ENCODE data around the gene ALDH7A1.
A peak's percentile ranks its signal among the peaks of the same experiment; 100 is the strongest.

Gene ALDH7A1

GRCh38 chr5:126503602-126504104 is 91.4 kb downstream of the ALDH7A1 start:
- no peaks in the 10 kb centered on the region for H3K27me3 ChIP-seq (ENCODE audit: insufficient read depth, low read depth)
- no peak overlapping the region for H2AFZ ChIP-seq (ENCODE audit: low read depth)
- H3K4me2 ChIP-seq, result no peak overlapping the region
- no peaks in the 10 kb centered on the region for H4K20me1 ChIP-seq (ENCODE audit: insufficient read depth)
- TF ChIP-seq CTCF (conservative IDR thresholded peaks at IDR 0.05; ENCODE audit: low read depth, low read length), result no peak
- peaks cover 31% of the 10 kb centered on the region for H3K4me1 ChIP-seq (ENCODE audit: low read depth, poor library complexity, severe bottlenecking)
- H3K27ac ChIP-seq, result no peak overlapping the region
- no peak overlapping the region for H3K4me3 ChIP-seq (IDR thresholded peaks at IDR 0.05; ENCODE audit: insufficient read depth, low read depth, low read length)
- no peaks in the 10 kb centered on the region for H3K36me3 ChIP-seq (ENCODE audit: insufficient read depth)
- no peak overlapping the region for H3K9ac ChIP-seq
- no peaks in the 10 kb centered on the region for H3K79me2 ChIP-seq (ENCODE audit: insufficient read depth, low read depth)

GRCh38 chr5:126501448-126501847 is 93.6 kb downstream of the ALDH7A1 start:
- Histone ChIP-seq H3K79me2 (ENCODE audit: insufficient read depth, low read depth) (no peaks in the 10 kb centered on the region), H3K27ac (no peak overlapping the region), H2AFZ (ENCODE audit: low read depth) (no peak overlapping the region), H4K20me1 (ENCODE audit: insufficient read depth) (no peaks in the 10 kb centered on the region), H3K27me3 (ENCODE audit: insufficient read depth, low read depth) (no peaks in the 10 kb centered on the region), H3K36me3 (ENCODE audit: insufficient read depth) (no peaks in the 10 kb centered on the region), H3K9ac (no peak overlapping the region), H3K4me1 (ENCODE audit: low read depth, poor library complexity, severe bottlenecking) (peaks cover 12% of the 10 kb centered on the region), H3K4me2 (no peak overlapping the region), H3K4me3 (IDR thresholded peaks at IDR 0.05; ENCODE audit: insufficient read depth, low read depth, low read length) (no peak overlapping the region)
- no peak for TF ChIP-seq CTCF (conservative IDR thresholded peaks at IDR 0.05; ENCODE audit: low read depth, low read length)

GRCh38 chr5:126499853-126500342 is 95.1 kb downstream of the ALDH7A1 start:
- Histone ChIP-seq H4K20me1 (ENCODE audit: insufficient read depth) (no peaks in the 10 kb centered on the region), H3K79me2 (ENCODE audit: insufficient read depth, low read depth) (no peaks in the 10 kb centered on the region), H3K27me3 (ENCODE audit: insufficient read depth, low read depth) (no peaks in the 10 kb centered on the region), H3K4me3 (IDR thresholded peaks at IDR 0.05; ENCODE audit: insufficient read depth, low read depth, low read length) (no peak overlapping the region), H3K4me2 (no peak overlapping the region), H3K4me1 (ENCODE audit: low read depth, poor library complexity, severe bottlenecking) (peaks cover 11% of the 10 kb centered on the region), H3K36me3 (ENCODE audit: insufficient read depth) (no peaks in the 10 kb centered on the region), H2AFZ (ENCODE audit: low read depth) (no peak overlapping the region), H3K9ac (no peak overlapping the region), H3K27ac (no peak overlapping the region)
- peak; percentile 67 for TF ChIP-seq CTCF (conservative IDR thresholded peaks at IDR 0.05; ENCODE audit: low read depth, low read length)

GRCh38 chr5:126499278-126499677 is 95.7 kb downstream of the ALDH7A1 start:
- Histone ChIP-seq H3K4me1 (ENCODE audit: low read depth, poor library complexity, severe bottlenecking) (peaks cover 14% of the 10 kb centered on the region), H4K20me1 (ENCODE audit: insufficient read depth) (no peaks in the 10 kb centered on the region), H3K9ac (no peak overlapping the region), H2AFZ (ENCODE audit: low read depth) (no peak overlapping the region), H3K27me3 (ENCODE audit: insufficient read depth, low read depth) (no peaks in the 10 kb centered on the region), H3K27ac (no peak overlapping the region), H3K36me3 (ENCODE audit: insufficient read depth) (no peaks in the 10 kb centered on the region), H3K4me2 (no peak overlapping the region), H3K4me3 (IDR thresholded peaks at IDR 0.05; ENCODE audit: insufficient read depth, low read depth, low read length) (no peak overlapping the region), H3K79me2 (ENCODE audit: insufficient read depth, low read depth) (no peaks in the 10 kb centered on the region)
- TF ChIP-seq CTCF (conservative IDR thresholded peaks at IDR 0.05; ENCODE audit: low read depth, low read length), result no peak

All from KMS-11 (cell line).